Muscle layer of colon (tissue), 2 donors: ENCODE data around the gene ARMC3.
"Not testable (repeated sequence)": the region's sequence is repeated elsewhere in the genome, so short reads cannot be mapped to it uniquely, and the experiment has no call there.

Source experiments
- H3K27ac ChIP-seq: one replicate; pipeline ENCODE4 v1.7.0; 2013; ENCODE audit warnings: low read depth, mild to moderate bottlenecking, low read length, moderate library complexity
- H3K27me3 ChIP-seq, 2 donors: one replicate each; pipeline ENCODE4 v1.7.0; 2013; ENCODE audit warnings: low read length in 2 of 2, mild to moderate bottlenecking in 2 of 2; ENCODE audit not compliant: insufficient read depth in 2 of 2, control insufficient read depth in 1 of 2
- H3K36me3 ChIP-seq: one replicate; pipeline ENCODE4 v1.7.0; 2013; ENCODE audit warnings: mild to moderate bottlenecking, low read length; ENCODE audit not compliant: insufficient read depth
- H3K4me1 ChIP-seq: one replicate; pipeline ENCODE4 v1.7.0; 2013; ENCODE audit warnings: mild to moderate bottlenecking, low read length; ENCODE audit not compliant: insufficient read depth
- H3K4me3 ChIP-seq, 2 donors: one replicate each; pipeline ENCODE4 v1.7.0; 2013; ENCODE audit warnings: low read length in 2 of 2, low read depth in 1 of 2, mild to moderate bottlenecking in 1 of 2, moderate library complexity in 1 of 2
- H3K9ac ChIP-seq: one replicate; pipeline ENCODE4 v1.7.0; 2013; ENCODE audit warnings: low read length
- H3K9me3 ChIP-seq: one replicate; pipeline ENCODE4 v1.7.0; 2013; ENCODE audit warnings: mild to moderate bottlenecking, low read length
- donor health status: abdominal sarcoma.
- donor health status: Adenocarcinoma of cecum.

The ARMC3 gene

GRCh38 chr10:23053036-23053435 is 125.2 kb downstream of the ARMC3 start:
- Histone ChIP-seq H3K27me3 (no peaks in the 10 kb centered on the region), H3K4me3 (no peak overlapping the region), H3K9me3 (no peaks in the 10 kb centered on the region), H3K27ac (no peak overlapping the region), H3K9ac (no peak overlapping the region), H3K4me1 (no peaks in the 10 kb centered on the region), H3K36me3 (no peaks in the 10 kb centered on the region)

GRCh38 chr10:23055424-23056185 is 127.8 kb downstream of the ARMC3 start:
- no peak overlapping the region for H3K27ac ChIP-seq
- no peaks in the 10 kb centered on the region for H3K4me1 ChIP-seq
- H3K9ac ChIP-seq, result no peak overlapping the region
- H3K27me3 ChIP-seq, result no peaks in the 10 kb centered on the region
- no peaks in the 10 kb centered on the region for H3K36me3 ChIP-seq
- no peaks in the 10 kb centered on the region for H3K9me3 ChIP-seq
- H3K4me3 ChIP-seq, result no peak overlapping the region

- H3K9me3 ChIP-seq, result no peaks in the 10 kb centered on the region
- no peaks in the 10 kb centered on the region for H3K36me3 ChIP-seq
- H3K27ac ChIP-seq, result no peak overlapping the region
- H3K4me1 ChIP-seq, result no peaks in the 10 kb centered on the region
- H3K9ac ChIP-seq, result no peak overlapping the region
- H3K27me3 ChIP-seq, result no peaks in the 10 kb centered on the region
- H3K4me3 ChIP-seq, result no peak overlapping the region
Measured at GRCh38 chr10:23056186-23056579, 128.3 kb downstream of the ARMC3 start.

- Histone ChIP-seq H3K36me3 (no peaks in the 10 kb centered on the region), H3K4me3 (no peak overlapping the region), H3K9me3 (no peaks in the 10 kb centered on the region), H3K4me1 (no peaks in the 10 kb centered on the region), H3K27me3 (no peaks in the 10 kb centered on the region), H3K27ac (no peak overlapping the region), H3K9ac (no peak overlapping the region)
Measured at GRCh38 chr10:23058366-23058765, 130.5 kb downstream of the ARMC3 start.

GRCh38 chr10:23060918-23061317 is 133.1 kb downstream of the ARMC3 start:
- Histone ChIP-seq H3K4me3 (no peak overlapping the region), H3K36me3 (no peaks in the 10 kb centered on the region), H3K27me3 (no peaks in the 10 kb centered on the region), H3K4me1 (peaks cover 11% of the 10 kb centered on the region), H3K9ac (no peak overlapping the region), H3K9me3 (no peaks in the 10 kb centered on the region), H3K27ac (no peak overlapping the region)

GRCh38 chr10:23063045-23063972 is 135.5 kb downstream of the ARMC3 start:
- Histone ChIP-seq H3K9ac (no peak overlapping the region), H3K4me3 (peak overlapping the region; percentile 9 to 17), H3K4me1 (peaks cover 18% of the 10 kb centered on the region), H3K27me3 (no peaks in the 10 kb centered on the region), H3K27ac (peak overlapping the region; percentile 45), H3K9me3 (no peaks in the 10 kb centered on the region), H3K36me3 (no peaks in the 10 kb centered on the region)

GRCh38 chr10:23063973-23064812 is 136.3 kb downstream of the ARMC3 start:
- no peaks in the 10 kb centered on the region for H3K27me3 ChIP-seq
- peak overlapping the region; percentile 45 for H3K27ac ChIP-seq
- H3K36me3 ChIP-seq, result no peaks in the 10 kb centered on the region
- peak overlapping the region; percentile 9 to 17 for H3K4me3 ChIP-seq
- peaks cover 19% of the 10 kb centered on the region for H3K4me1 ChIP-seq
- no peaks in the 10 kb centered on the region for H3K9me3 ChIP-seq
- no peak overlapping the region for H3K9ac ChIP-seq

GRCh38 chr10:23064813-23065114 is 136.9 kb downstream of the ARMC3 start:
- H3K36me3 ChIP-seq, H3K9me3 ChIP-seq, H3K9ac ChIP-seq, H3K4me3 ChIP-seq, H3K27me3 ChIP-seq: not testable (repeated sequence)
- peak overlapping the region; percentile 45 for H3K27ac ChIP-seq
- peaks cover 19% of the 10 kb centered on the region for H3K4me1 ChIP-seq

- no peaks in the 10 kb centered on the region for H3K9me3 ChIP-seq
- H3K4me1 ChIP-seq, result peaks cover 19% of the 10 kb centered on the region
- no peaks in the 10 kb centered on the region for H3K36me3 ChIP-seq
- H3K4me3 ChIP-seq, result no peak overlapping the region
- peak overlapping the region; percentile 41 for H3K9ac ChIP-seq
- peak overlapping the region; percentile 36 for H3K27ac ChIP-seq
- H3K27me3 ChIP-seq, result no peaks in the 10 kb centered on the region
Measured at GRCh38 chr10:23065181-23065948, 137.5 kb downstream of the ARMC3 start.

- no peaks in the 10 kb centered on the region for H3K36me3 ChIP-seq
- H3K9me3 ChIP-seq, result no peaks in the 10 kb centered on the region
- H3K27ac ChIP-seq, result no peak overlapping the region
- H3K27me3 ChIP-seq, result no peaks in the 10 kb centered on the region
- no peak overlapping the region for H3K9ac ChIP-seq
- no peak overlapping the region for H3K4me3 ChIP-seq
- peaks cover 19% of the 10 kb centered on the region for H3K4me1 ChIP-seq
Measured at GRCh38 chr10:23067337-23067736, 139.5 kb downstream of the ARMC3 start.
